AG10803 (cell line): ENCODE measurements around the gene PNPLA3.

Source experiments
- DNase-seq: peaks from one replicate; pipeline ENCODE4 v3.0.0; 2010; ENCODE audit warnings: low read depth
- H3K4me3 ChIP-seq: 2 replicates; pipeline ENCODE4 v1.5.1; 2011; ENCODE audit warnings: mild to moderate bottlenecking, low read length, control low read depth
- TF ChIP-seq, protein P1 (sequence below): conservative IDR thresholded peaks from 2 replicates; pipeline ENCODE4 v1.5.1; 2011; ENCODE audit warnings: mild to moderate bottlenecking, low read length, control low read depth, inconsistent platforms

Gene PNPLA3

DNA sequence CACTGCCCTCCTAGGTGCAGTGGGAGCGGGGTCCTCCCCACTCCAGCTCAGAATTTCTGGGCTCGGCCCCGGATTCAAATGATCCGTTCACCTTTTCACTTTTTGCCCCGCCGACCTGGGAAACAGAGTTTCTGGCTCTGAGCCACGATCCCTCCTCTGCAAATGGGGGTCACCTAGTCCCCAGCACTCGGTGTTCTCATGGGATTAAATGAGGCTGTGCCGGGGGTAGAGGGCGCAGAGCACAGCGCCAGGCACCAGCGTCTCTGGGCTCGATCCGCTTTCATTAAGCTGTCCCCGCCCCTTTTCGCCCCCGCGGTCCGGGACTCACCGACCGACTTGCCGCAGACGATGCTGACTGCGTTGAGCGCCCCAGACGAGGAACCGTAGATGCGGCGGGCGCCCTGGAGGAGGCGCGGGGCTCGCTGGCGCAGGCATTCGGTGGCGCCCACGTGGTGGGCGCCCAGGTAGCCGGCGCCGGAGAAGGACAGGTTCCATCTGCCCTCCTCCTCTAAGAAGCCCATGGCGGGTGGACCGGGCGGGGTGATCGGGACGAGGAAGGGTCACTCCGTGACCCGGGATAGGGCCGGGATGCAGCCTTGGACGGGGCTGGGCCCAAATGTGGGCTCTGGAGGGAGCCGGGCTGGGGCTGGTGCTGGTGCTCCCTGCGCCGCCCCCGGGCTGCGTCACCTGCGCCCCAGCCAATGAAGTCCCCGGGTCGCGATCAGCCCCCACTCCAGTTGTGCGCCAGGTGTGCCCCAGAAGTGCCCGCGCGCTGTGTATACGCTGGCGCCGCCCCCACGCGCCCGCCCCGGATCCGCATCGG, 32.0 kb upstream of the PNPLA3 start, which contains the start of gene PNPLA5:
PNPLA5 (minus strand) TSS at position 654 of the 823 bp plus-strand sequence; CDS start at position 521, 133 bp downstream.
- H3K4me3 ChIP-seq = peak within 1 kb of the TSS; percentile 34; the same call in 1 of the 2 replicates
- DNase-seq = no peak
- TF ChIP-seq, protein P1, sequence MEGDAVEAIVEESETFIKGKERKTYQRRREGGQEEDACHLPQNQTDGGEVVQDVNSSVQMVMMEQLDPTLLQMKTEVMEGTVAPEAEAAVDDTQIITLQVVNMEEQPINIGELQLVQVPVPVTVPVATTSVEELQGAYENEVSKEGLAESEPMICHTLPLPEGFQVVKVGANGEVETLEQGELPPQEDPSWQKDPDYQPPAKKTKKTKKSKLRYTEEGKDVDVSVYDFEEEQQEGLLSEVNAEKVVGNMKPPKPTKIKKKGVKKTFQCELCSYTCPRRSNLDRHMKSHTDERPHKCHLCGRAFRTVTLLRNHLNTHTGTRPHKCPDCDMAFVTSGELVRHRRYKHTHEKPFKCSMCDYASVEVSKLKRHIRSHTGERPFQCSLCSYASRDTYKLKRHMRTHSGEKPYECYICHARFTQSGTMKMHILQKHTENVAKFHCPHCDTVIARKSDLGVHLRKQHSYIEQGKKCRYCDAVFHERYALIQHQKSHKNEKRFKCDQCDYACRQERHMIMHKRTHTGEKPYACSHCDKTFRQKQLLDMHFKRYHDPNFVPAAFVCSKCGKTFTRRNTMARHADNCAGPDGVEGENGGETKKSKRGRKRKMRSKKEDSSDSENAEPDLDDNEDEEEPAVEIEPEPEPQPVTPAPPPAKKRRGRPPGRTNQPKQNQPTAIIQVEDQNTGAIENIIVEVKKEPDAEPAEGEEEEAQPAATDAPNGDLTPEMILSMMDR = no peak

DNA sequence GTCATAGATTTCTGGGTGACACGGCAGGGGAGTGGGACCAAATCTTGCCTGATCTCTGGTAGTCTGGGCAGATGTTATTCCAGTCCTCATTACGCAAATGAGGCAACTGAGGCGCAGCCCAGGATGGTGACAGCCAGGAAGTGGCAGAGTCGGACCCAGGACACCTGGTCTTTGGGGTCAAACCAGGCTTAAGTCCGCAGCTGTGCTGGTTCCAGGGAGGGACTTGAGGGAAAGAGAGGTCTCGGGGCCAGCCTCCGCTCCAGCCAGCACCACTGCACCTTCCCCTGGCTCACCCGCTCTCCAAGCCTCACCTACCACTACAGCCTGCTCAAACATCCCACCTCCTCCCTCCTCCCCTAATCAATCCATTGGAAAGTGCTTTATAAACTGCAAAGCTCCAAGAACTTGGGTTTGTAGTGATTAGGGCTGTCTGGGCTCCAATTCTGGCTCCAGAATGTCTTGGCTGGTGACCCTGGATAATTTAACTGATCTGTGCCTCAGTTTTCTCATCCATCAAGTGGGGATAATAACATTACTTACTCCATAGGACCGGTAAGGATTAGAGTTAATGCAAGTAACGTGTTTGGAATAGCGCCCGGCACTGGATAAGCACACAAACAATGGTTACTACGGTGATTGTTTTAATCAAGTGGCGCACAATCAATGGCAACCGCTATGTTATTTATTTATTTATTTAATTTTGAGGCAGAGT, 31.3 kb upstream of the PNPLA3 start:
- no peak for DNase-seq
- TF ChIP-seq, protein P1 = no peak
- no peak overlapping the region for H3K4me3 ChIP-seq

DNA sequence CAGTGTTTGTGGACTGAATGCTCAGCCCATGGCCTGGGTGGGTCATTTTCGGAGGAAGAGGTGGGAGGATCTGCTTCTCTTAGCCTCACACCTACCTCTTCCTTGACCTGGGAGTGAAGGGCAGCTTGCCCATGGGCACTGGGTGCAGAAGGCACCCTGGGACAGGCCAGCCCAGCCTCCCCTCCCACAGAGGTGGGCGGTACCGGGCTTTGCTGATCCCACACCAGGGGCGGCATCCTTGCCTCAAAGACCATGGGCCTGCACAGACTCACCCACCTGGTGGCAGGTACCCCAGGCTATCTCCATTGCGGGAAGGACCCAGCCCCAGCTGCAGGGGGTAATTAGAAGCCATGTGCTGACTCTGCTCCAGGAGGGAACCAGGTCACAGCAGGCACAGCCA, 30.3 kb upstream of the PNPLA3 start:
- no peak for DNase-seq
- TF ChIP-seq, protein P1 = no peak
- H3K4me3 ChIP-seq = no peak overlapping the region

DNA sequence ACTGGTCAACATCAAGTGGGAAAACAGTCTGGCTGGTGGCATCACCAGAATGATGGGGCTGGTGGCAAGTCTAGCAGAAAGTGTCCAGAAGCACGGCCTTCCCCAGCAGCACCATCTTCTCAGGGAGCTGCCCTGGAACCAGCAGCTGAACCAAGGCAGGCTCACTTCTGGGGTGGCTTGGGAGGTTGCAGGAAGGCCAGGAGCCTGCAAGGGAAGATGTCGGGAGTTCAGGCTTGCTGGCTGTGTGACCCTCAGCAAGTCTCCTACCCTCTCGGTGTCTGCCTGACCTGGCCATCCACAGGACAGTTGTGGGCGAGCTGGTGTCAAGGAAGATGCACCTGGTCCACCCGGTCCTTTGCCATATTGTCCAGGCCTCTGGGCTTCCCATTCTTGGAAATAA, 29.5 kb upstream of the PNPLA3 start:
- TF ChIP-seq, protein P1 = no peak
- no peak for DNase-seq
- no peak overlapping the region for H3K4me3 ChIP-seq

DNA sequence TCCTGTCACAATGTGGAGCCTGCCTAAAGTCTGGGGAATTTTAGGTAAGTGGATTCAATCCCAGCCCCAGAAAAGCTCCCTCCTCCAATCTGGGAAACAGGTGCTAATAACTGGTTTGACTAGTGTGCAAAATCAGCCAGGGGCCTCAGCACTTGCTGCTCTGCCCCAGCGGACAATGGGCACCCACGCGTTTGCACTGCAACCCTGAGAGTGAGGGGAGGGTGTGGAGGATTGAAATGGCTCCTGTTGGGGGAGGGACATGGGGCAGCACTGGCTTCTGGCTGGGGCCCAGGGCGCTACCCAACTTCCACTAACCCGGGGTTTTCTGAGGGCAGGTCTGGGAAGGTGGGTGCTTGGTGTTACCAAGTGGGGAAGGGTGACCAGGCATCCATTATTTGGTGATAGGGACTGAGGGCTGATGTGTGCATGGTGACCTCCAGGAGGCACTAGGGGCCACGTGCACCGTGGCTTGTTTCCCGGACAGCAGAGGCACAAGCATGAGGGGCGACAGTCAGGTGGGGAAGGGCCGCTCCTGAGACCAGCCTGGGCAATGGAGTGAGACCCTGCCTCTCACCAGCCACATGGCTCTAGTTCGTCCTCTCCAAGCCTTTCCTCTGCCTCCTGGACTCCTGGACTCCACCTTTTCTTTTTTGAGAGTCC, 27.5 kb upstream of the PNPLA3 start:
- H3K4me3 ChIP-seq = no peak overlapping the region
- DNase-seq = no peak
- TF ChIP-seq, protein P1 = 0 out of 2 replicates have a peak, but pooled peaks have one; percentile 3

DNA sequence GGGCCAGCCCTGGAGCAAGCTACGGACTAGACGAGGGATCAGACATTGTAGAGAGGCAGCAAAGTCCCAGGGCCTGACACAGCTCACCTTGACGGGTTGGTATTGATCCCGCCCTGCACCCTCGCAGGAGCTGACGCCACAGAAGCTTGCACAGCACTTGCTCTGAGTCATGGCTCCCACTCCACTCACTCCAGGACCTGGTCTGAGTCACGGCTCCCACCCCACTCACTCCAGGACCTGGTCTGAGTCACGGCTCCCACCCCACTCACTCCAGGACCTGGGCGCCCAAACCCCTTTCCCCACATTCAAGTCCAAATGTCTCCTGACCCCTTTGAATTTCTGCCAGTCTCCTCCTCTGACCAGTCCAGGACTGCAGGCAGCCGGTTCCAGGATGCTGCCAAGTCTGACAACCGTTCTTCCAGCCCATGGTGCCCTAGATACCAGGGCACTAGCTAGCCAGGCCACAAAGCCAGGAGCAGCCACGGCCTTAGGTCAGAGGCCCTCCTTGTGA, 25.8 kb upstream of the PNPLA3 start:
- H3K4me3 ChIP-seq = no peak overlapping the region
- peak; percentile 68 for DNase-seq
- TF ChIP-seq, protein P1 = no peak
